Neural progenitor cell (in vitro differentiated cells): ENCODE results near the gene PCDHGB4.

Experiments
- EZH2 ChIP-seq: fragments of 200-600 bp; sonication (generic); IDR thresholded peaks from 2 replicates; pipeline ENCODE4 v1.6.1; 2017; ENCODE audit warnings: antibody characterized with exemption, mild to moderate bottlenecking, moderate library complexity
- EZH2phosphoT487 ChIP-seq: fragments of 200-600 bp; sonication (generic); IDR thresholded peaks from 2 replicates; pipeline ENCODE4 v1.6.1; 2017; ENCODE audit warnings: antibody characterized with exemption
- TF ChIP-seq, protein P1 (sequence below): fragments of 200-600 bp; sonication (generic); IDR thresholded peaks from 2 replicates; pipeline ENCODE4 v1.5.1; 2017; ENCODE audit warnings: antibody characterized with exemption, mild to moderate bottlenecking

DNA sequence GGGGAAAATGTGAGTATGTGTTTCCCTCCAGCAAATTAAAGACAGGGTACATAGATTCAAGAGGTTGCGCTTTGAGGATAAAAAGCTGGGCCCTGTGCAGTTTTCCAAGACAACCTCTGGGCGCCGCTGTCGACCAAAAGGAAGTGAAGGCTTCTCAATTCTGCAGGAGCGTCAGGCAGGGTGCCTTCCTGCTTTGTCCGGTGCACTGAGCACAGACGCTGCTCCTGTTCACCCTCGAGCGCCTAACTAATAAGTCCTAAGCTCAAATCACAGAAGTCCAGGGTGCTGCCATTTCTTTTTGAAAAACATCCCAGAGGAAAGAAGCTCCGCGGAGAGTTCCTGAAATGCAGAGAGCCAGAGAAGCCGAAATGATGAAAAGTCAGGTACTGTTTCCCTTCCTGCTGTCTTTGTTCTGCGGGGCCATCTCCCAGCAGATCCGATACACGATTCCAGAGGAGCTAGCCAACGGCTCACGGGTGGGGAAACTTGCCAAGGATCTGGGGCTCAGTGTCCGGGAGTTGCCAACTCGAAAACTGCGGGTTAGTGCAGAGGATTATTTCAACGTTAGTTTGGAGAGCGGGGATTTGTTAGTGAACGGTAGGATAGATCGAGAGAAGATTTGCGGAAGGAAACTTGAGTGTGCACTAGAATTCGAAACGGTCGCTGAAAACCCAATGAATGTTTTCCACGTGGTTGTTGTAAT lies 37.4 kb upstream of the PCDHGB4 start, which contains the start of gene PCDHGB1:
- TF ChIP-seq, protein P1, sequence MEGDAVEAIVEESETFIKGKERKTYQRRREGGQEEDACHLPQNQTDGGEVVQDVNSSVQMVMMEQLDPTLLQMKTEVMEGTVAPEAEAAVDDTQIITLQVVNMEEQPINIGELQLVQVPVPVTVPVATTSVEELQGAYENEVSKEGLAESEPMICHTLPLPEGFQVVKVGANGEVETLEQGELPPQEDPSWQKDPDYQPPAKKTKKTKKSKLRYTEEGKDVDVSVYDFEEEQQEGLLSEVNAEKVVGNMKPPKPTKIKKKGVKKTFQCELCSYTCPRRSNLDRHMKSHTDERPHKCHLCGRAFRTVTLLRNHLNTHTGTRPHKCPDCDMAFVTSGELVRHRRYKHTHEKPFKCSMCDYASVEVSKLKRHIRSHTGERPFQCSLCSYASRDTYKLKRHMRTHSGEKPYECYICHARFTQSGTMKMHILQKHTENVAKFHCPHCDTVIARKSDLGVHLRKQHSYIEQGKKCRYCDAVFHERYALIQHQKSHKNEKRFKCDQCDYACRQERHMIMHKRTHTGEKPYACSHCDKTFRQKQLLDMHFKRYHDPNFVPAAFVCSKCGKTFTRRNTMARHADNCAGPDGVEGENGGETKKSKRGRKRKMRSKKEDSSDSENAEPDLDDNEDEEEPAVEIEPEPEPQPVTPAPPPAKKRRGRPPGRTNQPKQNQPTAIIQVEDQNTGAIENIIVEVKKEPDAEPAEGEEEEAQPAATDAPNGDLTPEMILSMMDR = peak; percentile 63
- no peak for TF ChIP-seq EZH2
- TF ChIP-seq EZH2phosphoT487 = no peak
